22Rv1 (cell line): ENCODE results near the gene ATP1B2.
A peak's percentile ranks its signal among the peaks of the same experiment; 100 is the strongest.

ENCODE experiments used
- ZFX ChIP-seq: fragments of 450-650 bp; IDR thresholded peaks from 2 replicates; pipeline ENCODE4 v1.6.1; 2017; ENCODE audit warnings: antibody characterized with exemption, borderline replicate concordance
- TF ChIP-seq, protein P1 (sequence below): fragments of 450-650 bp; IDR thresholded peaks from 2 replicates; pipeline ENCODE4 v1.5.1; 2017; ENCODE audit warnings: mild to moderate bottlenecking

GRCh38 chr17:7614425-7615264 lies 36.1 kb upstream of the ATP1B2 start, which contains the start of gene FXR2:
- TF ChIP-seq, protein P1, sequence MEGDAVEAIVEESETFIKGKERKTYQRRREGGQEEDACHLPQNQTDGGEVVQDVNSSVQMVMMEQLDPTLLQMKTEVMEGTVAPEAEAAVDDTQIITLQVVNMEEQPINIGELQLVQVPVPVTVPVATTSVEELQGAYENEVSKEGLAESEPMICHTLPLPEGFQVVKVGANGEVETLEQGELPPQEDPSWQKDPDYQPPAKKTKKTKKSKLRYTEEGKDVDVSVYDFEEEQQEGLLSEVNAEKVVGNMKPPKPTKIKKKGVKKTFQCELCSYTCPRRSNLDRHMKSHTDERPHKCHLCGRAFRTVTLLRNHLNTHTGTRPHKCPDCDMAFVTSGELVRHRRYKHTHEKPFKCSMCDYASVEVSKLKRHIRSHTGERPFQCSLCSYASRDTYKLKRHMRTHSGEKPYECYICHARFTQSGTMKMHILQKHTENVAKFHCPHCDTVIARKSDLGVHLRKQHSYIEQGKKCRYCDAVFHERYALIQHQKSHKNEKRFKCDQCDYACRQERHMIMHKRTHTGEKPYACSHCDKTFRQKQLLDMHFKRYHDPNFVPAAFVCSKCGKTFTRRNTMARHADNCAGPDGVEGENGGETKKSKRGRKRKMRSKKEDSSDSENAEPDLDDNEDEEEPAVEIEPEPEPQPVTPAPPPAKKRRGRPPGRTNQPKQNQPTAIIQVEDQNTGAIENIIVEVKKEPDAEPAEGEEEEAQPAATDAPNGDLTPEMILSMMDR = peak; percentile 85
- no peak for TF ChIP-seq ZFX
